Spinal cord (tissue), 10 donors: ENCODE data around the gene SNAPC1. TPM values are rescaled to one million over a fixed set of nuclear protein-coding genes. Genes with fewer than 3 reads are reported as not detected.

Source experiments
- DNase-seq, 6 donors: peaks; one replicate each; pipeline versions ENCODE4 v3.0.0 to v3.0.0-alpha.2; 2013 to 2015; ENCODE audit warnings: low spot score in 6 of 6, low read depth in 4 of 6
- H3K27ac ChIP-seq: one replicate; pipeline ENCODE4 v1.5.1; 2013; ENCODE audit warnings: low read depth, low read length, control low read depth
- H3K27me3 ChIP-seq: one replicate; pipeline ENCODE4 v1.6.1; 2013; ENCODE audit warnings: low read length; ENCODE audit not compliant: control insufficient read depth, insufficient read depth
- H3K36me3 ChIP-seq: one replicate; pipeline ENCODE4 v1.6.1; 2013; ENCODE audit warnings: low read length; ENCODE audit not compliant: control insufficient read depth, insufficient read depth
- H3K4me1 ChIP-seq: one replicate; pipeline ENCODE4 v1.6.1; 2013; ENCODE audit warnings: low read length; ENCODE audit not compliant: control insufficient read depth, insufficient read depth
- H3K4me3 ChIP-seq: one replicate; pipeline ENCODE4 v1.5.1; 2013; ENCODE audit warnings: low read depth, low read length, control low read depth
- H3K9me3 ChIP-seq: one replicate; pipeline ENCODE4 v1.6.1; 2013; ENCODE audit warnings: low read length; ENCODE audit not compliant: control insufficient read depth, insufficient read depth
- WGBS: methylation state at CpG from one replicate; pipeline ENCODE4 v1.1.5; 2013; ENCODE audit warnings: missing lambda C conversion rate; ENCODE audit not compliant: insufficient coverage; 5-methylcytosine and 5-hydroxymethylcytosine counted together
- polyA plus RNA-seq, 2 donors: library from polyadenylated mRNA; unstranded; fragments of 120-200 nt; gene quantifications; one replicate each; pipeline ENCODE4 v1.2.1, GENCODE V29; 2013; ENCODE audit not compliant: insufficient read length in 2 of 2
- total RNA-seq, 2 donors: library from RNA; depleted of rRNA in 1 of 2; stranded (reverse); fragments of 120-200 nt in 1 of 2; fragments of >200 nt in 1 of 2; gene quantifications; one replicate each; pipeline versions ENCODE4 v1.2.3 to v1.2.4, GENCODE V29; 2013 to 2014
- donor health status: healthy.

SNAPC1 gene
- total and polyA plus RNA-seq, 4 donors, result 5.6 to 8.3 (median 6.7) TPM

DNA sequence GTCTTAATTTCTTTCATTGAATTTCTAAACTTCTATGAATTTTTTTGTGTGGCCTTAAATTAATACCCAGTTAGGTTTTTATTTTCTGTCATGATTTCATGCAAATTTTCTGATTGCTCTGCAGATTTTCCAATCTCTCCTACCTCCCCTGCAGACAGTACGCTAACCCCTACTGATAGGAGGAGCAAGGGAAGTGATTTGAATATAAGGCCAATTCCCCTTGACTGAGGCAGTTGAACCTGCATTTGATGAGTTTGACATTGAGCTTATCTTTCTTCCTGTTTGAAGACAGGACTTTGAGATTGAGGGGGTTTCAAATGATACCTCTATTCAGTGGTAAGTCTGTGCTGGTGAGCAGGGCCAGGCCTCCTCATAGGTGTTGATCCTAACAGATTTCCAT lies 74.6 kb downstream of the SNAPC1 start:
- WGBS, result no CpG with 5 or more reads among the region's 1 CpG
- H3K27ac ChIP-seq, result no peak overlapping the region

DNA sequence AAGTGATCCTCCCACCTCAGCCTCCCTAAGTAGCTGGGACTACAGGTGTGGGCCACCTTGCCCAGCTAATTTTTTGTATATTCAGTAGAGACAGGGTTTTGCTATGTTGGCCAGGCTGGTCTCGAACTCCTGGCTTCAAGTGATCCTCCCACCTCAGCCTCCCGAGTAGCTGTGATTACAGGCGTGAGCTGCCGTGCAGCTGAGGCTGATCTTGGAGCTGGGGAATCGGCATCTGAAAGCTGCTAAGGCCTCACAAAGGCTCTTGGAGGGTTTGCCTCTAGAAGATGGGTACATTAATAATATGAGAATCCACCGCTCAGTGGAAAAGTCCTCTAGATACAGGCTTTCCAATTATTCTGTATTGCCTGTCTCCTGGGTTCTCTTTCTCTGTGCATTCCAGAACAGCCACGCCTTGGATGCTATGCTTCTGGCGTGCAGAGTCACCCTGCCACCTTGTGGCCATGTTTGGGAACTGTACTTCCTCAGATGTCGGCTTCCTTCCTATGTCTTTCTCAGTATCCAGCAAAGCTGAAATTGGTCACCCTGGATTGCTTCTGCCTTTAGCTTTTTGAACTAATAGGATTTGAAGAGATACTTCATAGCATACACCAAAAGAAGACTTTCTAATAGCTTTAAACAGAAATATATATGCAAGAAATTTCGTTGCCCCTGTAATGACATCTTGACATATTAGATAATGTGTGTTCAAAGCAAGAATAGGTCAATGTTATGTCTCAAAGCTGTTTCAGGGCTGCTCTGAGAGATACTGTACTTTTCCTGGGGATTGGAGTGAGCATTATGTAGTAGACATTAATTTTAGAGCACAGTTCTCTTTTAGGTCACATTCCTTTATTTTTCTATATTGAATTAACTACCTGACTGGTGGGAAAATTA lies 75.4 kb downstream of the SNAPC1 start:
- Histone ChIP-seq H3K4me3 (no peak overlapping the region), H3K9me3 (no peaks in the 10 kb centered on the region), H3K4me1 (no peaks in the 10 kb centered on the region), H3K36me3 (no peaks in the 10 kb centered on the region), H3K27me3 (no peaks in the 10 kb centered on the region), H3K27ac (no peak overlapping the region)
- 53% methylated on average over 8 of the region's 10 CpGs for WGBS
- DNase-seq, result peak; percentile 60 to 96 (median 80)

More for the DNA sequence above, 74.6 kb downstream of the SNAPC1 start:
- H3K4me3 ChIP-seq, result no peak overlapping the region
- H3K4me1 ChIP-seq, result no peaks in the 10 kb centered on the region
- H3K9me3 ChIP-seq, result no peaks in the 10 kb centered on the region
- no peaks in the 10 kb centered on the region for H3K36me3 ChIP-seq
- no peak for DNase-seq
- H3K27me3 ChIP-seq, result no peaks in the 10 kb centered on the region

DNA sequence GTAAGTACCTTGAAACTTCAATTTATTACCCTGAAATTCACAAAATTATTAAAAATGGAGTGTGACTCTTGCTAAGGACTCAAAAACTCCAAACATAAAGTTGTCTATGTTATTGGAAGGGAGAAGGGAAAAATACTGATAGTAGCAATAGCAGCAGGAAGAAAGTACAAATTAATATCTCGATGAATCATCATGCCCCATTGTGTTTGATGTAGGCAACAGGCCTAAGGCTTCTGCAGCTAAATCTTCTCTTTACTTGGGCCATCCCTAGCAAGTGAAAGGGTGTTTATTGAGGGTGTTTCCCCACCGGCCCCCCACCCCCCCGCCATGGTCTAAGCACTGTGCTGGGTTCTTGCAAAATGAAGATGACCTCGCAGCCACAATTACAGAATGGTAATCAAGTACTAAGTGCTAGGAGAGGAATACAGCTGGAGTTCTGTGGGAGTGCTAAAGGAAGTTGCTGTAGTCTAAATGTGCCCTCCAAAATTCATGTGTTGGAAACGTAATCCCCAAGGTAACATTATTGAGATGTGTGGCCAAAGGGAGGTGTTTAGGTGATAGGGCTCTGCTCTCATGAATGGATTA lies 76.5 kb downstream of the SNAPC1 start:
- Histone ChIP-seq H3K4me3 (no peak overlapping the region), H3K9me3 (no peaks in the 10 kb centered on the region), H3K27me3 (no peaks in the 10 kb centered on the region), H3K36me3 (no peaks in the 10 kb centered on the region), H3K27ac (no peak overlapping the region), H3K4me1 (no peaks in the 10 kb centered on the region)
- DNase-seq, result no peak
- 91% methylated on average over 2 of the region's 5 CpGs for WGBS

DNA sequence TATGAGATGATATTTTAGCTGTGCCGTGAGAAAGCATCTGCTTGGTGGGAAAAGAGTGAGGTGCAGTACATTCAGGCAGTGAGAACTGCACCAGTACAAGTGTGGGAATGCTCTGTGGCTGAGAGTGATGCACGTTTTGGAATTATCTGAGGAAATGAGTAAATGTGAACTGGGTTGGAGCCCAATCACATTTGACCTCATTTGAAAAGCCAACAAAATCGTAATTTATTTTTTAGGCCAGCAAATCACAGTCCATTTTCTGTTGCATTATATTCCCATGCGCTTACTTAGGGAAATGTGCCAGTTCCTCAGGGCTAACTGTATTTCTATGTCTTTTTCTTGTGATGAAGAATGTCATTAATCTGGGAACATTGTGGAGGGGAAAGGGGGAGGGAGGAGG lies 77.3 kb downstream of the SNAPC1 start:
- no peaks in the 10 kb centered on the region for H3K27me3 ChIP-seq
- 83% methylated on average over 2 of the region's 4 CpGs for WGBS
- H3K4me1 ChIP-seq, result no peaks in the 10 kb centered on the region
- peak in 1 of 6 donors; percentile 3 for DNase-seq
- H3K36me3 ChIP-seq, result no peaks in the 10 kb centered on the region
- no peaks in the 10 kb centered on the region for H3K9me3 ChIP-seq
- no peak overlapping the region for H3K4me3 ChIP-seq
- H3K27ac ChIP-seq, result no peak overlapping the region

DNA sequence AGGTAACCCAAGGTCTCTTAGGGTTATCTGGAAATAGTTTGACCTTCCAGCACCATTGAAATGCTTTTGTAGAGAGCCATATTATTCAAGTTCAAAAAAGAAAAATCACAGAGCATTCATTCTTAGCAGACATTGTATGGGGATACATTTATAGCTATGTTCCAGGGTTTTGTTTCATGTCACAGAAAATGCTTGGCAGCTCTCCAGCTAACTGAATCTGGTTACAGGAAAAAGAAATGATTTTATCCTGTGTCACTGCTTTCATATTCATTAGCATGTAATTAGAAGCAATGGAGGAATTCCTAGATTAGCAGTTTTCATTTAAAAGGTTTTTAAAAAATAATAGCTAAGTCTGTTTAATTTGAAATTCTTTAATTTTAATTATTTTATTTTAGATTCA lies 78.9 kb downstream of the SNAPC1 start:
- Histone ChIP-seq H3K27ac (no peak overlapping the region), H3K9me3 (no peaks in the 10 kb centered on the region), H3K36me3 (no peaks in the 10 kb centered on the region), H3K27me3 (no peaks in the 10 kb centered on the region), H3K4me1 (no peaks in the 10 kb centered on the region), H3K4me3 (no peak overlapping the region)
- peak in 2 of 6 donors; percentile 70 to 74 for DNase-seq

Other genes with a start within 250 kb of the SNAPC1 start
- 100 to 1,000 TPM in 1 of 2 donors, 10 to 100 TPM in 1; 92.8 to 167 TPM for gene HIF1A, start 66.9 kb upstream of the SNAPC1 start, total RNA-seq
- 10 to 100 TPM; 93.6 to 99.9 TPM for gene HIF1A, start 66.9 kb upstream of the SNAPC1 start, polyA plus RNA-seq
- 10 to 100 TPM; 13.8 to 36.2 TPM for gene SYT16, start 50.3 kb downstream of the SNAPC1 start, total RNA-seq
- 10 to 100 TPM in 1 of 2 donors, 1 to 10 TPM in 1; 9.0 to 15.1 TPM for gene SYT16, start 50.3 kb downstream of the SNAPC1 start, polyA plus RNA-seq